Activated CD4-positive, alpha-beta T cell treated with anti-CD3 and anti-CD28 coated beads, Interleukin-2, amount 10 ng/mL, durations not matched to agents 7 days and 5 days (primary cell): ENCODE results near the gene ACOX1. TPM values are rescaled to one million over a fixed set of nuclear protein-coding genes. Genes with fewer than 3 reads are reported as not detected.
"Not testable (repeated sequence)": the region's sequence is repeated elsewhere in the genome, so short reads cannot be mapped to it uniquely, and the experiment has no call there.

Source experiments
- CTCF ChIA-PET: fragments of 350-600 bp; sonication (Branson Sonifier 250); formaldehyde crosslinking; loops from one replicate; lab custom pipeline; 2021; ENCODE audit warnings: antibody characterized with exemption; lab: Charles Lee
- POLR2A ChIA-PET: fragments of 350-600 bp; sonication (Branson Sonifier 250); formaldehyde crosslinking; loops from one replicate; lab custom pipeline; 2021; ENCODE audit warnings: antibody characterized with exemption; lab: Charles Lee
- DNase-seq: peaks from one replicate; pipeline ENCODE4 v3.0.0-alpha.2; 2020
- H3K27ac Mint-ChIP-seq: one replicate; pipeline ENCODE4 v1.8.0; 2021; ENCODE audit warnings: mild to moderate bottlenecking, moderate library complexity, mixed read lengths
- H3K27me3 Mint-ChIP-seq: one replicate; pipeline ENCODE4 v1.8.0; 2021; ENCODE audit warnings: mixed read lengths
- H3K36me3 Mint-ChIP-seq: one replicate; pipeline ENCODE4 v1.8.0; 2021; ENCODE audit warnings: low read depth, mixed read lengths
- H3K4me1 Mint-ChIP-seq: one replicate; pipeline ENCODE4 v1.8.0; 2021; ENCODE audit warnings: mixed read lengths
- H3K4me3 Mint-ChIP-seq: one replicate; pipeline ENCODE4 v1.8.0; 2021; ENCODE audit warnings: mild to moderate bottlenecking, moderate library complexity, mixed read lengths
- H3K9me3 Mint-ChIP-seq: one replicate; pipeline ENCODE4 v1.8.0; 2021; ENCODE audit warnings: mixed read lengths
- total RNA-seq, 2 experiments: library from RNA; stranded (reverse); gene quantifications; one replicate each; pipeline ENCODE4 v1.2.3, GENCODE V29; 2021

Gene ACOX1
- total RNA-seq, 2 experiments from 2014 or later: 27.8 to 34.7 TPM

DNA sequence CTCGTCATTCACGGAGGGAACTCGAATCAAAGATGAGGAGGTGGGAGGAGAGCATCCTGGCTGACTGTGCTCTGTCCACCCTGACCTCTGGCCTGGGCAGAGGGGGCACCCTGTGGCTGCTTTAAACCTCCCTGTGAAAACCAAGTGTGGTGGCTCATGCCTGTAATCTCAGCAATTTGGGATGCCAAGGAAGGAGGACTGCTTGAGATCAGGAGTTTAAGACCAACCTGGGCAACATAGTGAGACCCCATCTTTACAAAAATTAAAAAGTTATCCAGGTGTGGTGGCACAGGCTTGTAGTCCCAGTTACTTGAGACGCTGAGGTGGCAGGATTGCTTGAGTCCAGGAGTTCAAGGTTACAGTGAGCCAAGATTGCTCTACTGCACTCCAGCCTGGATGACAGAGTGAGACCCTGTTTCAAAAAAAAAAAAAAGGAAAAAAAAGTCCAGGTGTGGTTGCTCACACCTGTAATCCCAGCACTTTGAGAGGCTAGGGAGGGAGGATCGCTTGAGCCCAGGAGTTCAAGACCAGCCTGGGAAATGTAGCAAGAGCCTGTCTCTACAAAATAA is 15.9 kb upstream of the ACOX1 start:
- DNase-seq: no peak
- Mint-ChIP-seq H3K36me3 (peaks cover 5% of the 10 kb centered on the region), H3K4me3 (no peak overlapping the region), H3K27me3 (no peaks in the 10 kb centered on the region), H3K9me3 (no peaks in the 10 kb centered on the region), H3K4me1 (peaks cover 20% of the 10 kb centered on the region), H3K27ac (no peak overlapping the region)
- POLR2A ChIA-PET: no interaction called here
- CTCF ChIA-PET: interaction anchor here (0.7 to 6.2 kb wide), 4 partner anchors 19 to 360 kb away, joined by 3 to 31 read pairs (median 4); no protein-coding TSS in a partner anchor

DNA sequence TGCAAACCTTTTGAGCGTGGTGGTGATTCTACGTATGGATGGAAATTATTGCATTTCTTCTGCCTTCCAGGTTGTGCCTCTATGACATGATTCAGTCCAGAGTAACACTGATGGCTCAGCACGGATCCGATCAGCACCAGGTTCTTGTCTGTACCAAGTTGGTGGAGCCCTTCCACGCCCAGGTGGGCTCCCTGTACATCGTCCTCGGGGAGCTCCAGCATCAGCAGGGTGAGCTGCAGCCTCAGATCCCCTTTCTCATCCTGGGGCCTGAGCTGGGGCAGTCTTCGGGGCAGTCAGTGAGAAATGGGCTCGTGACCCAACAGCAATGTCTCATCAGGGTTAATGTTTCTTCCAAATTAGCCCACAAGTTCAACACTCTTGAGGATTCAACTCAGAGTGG is 12.4 kb upstream of the ACOX1 start:
- Mint-ChIP-seq H3K9me3 (no peaks in the 10 kb centered on the region), H3K4me1 (peaks cover 4% of the 10 kb centered on the region), H3K27ac (no peak overlapping the region), H3K36me3 (peaks cover 5% of the 10 kb centered on the region), H3K27me3 (no peaks in the 10 kb centered on the region), H3K4me3 (no peak overlapping the region)
- CTCF ChIA-PET: interaction anchor here (0.6 to 2.5 kb wide), 4 partner anchors 11 to 226 kb away, joined by 3 to 7 read pairs (median 4); no protein-coding TSS in a partner anchor
- POLR2A ChIA-PET: no interaction called here
- no peak for DNase-seq

DNA sequence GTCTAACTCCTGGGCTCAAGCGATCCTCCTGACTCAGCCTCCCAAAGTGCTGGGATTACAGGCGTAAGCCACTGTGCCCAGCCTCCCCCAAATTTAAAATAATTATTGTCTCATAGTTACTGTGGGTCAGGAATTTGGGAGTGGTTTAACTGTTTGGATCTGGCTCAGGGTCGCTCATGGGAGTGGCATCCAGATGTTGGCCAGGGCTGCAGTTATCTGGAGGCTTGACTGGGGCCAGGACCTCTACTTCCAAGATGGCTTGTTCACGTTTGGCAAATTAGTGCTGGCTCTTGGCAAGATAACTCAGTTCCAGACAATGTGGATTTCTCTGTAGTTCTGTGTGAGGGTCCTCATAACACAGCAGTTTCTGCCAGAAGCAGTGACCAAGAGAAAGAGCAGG is 8.1 kb upstream of the ACOX1 start:
- ChIA-PET CTCF (interaction anchor here (0.9 kb wide), 1 partner anchor 44 kb away, joined by 3 read pairs; no protein-coding TSS in a partner anchor), POLR2A (no interaction called here)
- no peak for DNase-seq
- Mint-ChIP-seq H3K27ac (peak overlapping the region; percentile 9), H3K27me3 (no peaks in the 10 kb centered on the region), H3K36me3 (peaks cover 2% of the 10 kb centered on the region), H3K9me3 (no peaks in the 10 kb centered on the region), H3K4me3 (no peak overlapping the region), H3K4me1 (peaks cover 3% of the 10 kb centered on the region)

DNA sequence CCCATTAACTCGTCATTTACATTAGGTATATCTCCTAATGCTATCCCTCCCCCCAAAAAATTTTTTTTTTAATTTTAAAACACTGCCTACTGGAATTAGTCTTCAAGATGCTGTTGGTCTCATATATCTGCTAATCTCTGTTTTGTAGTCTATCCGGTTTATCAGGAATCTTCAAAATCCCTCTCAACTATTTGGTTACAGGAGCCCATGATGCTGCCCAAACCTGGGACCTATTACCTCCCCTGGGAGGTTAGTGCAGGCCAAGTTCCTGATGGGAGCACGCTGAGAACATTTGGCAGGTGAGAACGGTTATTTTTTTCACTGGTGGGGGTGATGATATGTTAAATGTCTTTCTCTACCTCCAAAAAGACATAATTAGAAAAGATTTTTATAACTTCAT is 7.0 kb upstream of the ACOX1 start:
- Mint-ChIP-seq H3K27me3 (no peaks in the 10 kb centered on the region), H3K27ac (no peak overlapping the region), H3K9me3 (no peaks in the 10 kb centered on the region), H3K4me1 (peaks cover 7% of the 10 kb centered on the region), H3K36me3 (peaks cover 2% of the 10 kb centered on the region), H3K4me3 (no peak overlapping the region)
- DNase-seq: no peak
- CTCF ChIA-PET: no interaction called here
- POLR2A ChIA-PET: no interaction called here

DNA sequence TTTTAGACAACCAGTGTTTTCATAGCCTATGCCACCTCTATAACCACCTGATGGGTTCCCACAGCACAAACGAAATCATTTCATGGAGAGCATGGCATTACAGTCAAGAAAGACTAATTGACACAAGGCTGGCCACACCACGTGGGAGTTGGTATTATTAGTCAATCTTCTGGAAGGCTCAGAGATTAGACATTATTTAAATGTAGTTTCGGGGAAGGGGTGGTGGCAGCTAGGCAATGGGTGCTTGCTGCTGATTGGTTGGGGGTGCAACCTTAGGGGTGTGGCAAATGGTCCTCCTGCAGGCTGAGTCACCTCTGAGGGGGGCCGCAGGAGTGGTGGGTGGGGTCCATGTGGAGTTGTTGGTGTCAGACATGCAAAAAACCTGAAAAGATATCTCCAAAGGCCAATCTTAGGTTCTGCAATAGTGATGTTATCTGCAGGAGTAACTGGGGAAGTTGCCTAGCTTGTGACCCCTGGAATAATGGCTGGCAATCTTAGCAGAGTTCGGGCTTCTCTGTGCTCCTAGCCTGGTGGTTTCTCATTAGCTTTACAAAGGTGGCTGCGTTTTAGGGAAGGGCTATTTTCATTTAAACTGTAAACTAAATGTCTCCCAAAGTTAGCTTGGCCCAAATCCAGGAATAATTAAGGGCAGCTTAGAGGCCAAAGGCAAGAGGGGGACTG is 4.7 kb upstream of the ACOX1 start:
- H3K27ac Mint-ChIP-seq: no peak overlapping the region
- H3K36me3 Mint-ChIP-seq: no peaks in the 10 kb centered on the region
- H3K9me3 Mint-ChIP-seq: no peaks in the 10 kb centered on the region
- no peak overlapping the region for H3K4me3 Mint-ChIP-seq
- DNase-seq: no peak
- H3K4me1 Mint-ChIP-seq: peaks cover 15% of the 10 kb centered on the region
- POLR2A ChIA-PET: interaction anchor here (1.0 kb wide), 1 partner anchor 13 kb away, joined by 3 read pairs; no protein-coding TSS in a partner anchor
- H3K27me3 Mint-ChIP-seq: no peaks in the 10 kb centered on the region
- CTCF ChIA-PET: interaction anchor here (1.1 to 2.5 kb wide), 3 partner anchors 13 to 20 kb away, joined by 3 to 7 read pairs (median 5); no protein-coding TSS in a partner anchor

DNA sequence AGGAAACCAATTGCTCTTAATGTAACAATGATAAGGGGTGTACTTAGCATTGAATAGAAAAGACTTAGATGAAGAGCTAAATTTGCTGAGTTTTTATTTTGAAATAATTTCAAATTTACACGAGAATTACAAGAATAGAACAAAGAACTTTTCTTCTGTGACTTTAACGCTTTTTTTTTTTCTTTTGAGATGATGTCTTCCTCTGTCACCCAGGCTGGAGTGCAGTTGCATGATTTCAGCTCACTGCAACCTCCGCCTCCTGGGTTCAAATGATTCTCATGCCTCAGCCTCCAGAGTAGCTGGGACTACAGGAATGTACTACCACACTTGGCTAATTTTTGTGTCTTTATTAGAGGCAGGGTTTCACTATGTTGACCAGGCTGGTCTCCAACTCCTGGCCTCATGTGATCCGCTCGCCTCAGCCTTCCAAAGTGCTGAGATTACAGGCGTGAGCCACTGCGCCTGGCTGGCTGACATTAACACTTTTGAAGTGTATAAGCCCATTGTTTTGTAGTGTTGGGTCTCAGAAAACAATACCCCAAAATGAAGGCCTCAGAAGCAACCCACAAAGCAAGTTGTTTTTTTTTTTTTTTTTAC is 2.2 kb upstream of the ACOX1 start:
- H3K9me3 Mint-ChIP-seq: no peaks in the 10 kb centered on the region
- peak overlapping the region; percentile 91 for H3K4me3 Mint-ChIP-seq
- ChIA-PET POLR2A (no interaction called here), CTCF (interaction anchor here (0.5 to 1.6 kb wide), 8 partner anchors 19 to 1173 kb away, joined by 3 to 7 read pairs (median 4); partner anchors contain the start of genes CDK3 and TRIM65)
- H3K27ac Mint-ChIP-seq: peak overlapping the region; percentile 98
- H3K36me3 Mint-ChIP-seq: peaks cover 9% of the 10 kb centered on the region
- H3K4me1 Mint-ChIP-seq: peaks cover 32% of the 10 kb centered on the region
- no peak for DNase-seq
- no peaks in the 10 kb centered on the region for H3K27me3 Mint-ChIP-seq

DNA sequence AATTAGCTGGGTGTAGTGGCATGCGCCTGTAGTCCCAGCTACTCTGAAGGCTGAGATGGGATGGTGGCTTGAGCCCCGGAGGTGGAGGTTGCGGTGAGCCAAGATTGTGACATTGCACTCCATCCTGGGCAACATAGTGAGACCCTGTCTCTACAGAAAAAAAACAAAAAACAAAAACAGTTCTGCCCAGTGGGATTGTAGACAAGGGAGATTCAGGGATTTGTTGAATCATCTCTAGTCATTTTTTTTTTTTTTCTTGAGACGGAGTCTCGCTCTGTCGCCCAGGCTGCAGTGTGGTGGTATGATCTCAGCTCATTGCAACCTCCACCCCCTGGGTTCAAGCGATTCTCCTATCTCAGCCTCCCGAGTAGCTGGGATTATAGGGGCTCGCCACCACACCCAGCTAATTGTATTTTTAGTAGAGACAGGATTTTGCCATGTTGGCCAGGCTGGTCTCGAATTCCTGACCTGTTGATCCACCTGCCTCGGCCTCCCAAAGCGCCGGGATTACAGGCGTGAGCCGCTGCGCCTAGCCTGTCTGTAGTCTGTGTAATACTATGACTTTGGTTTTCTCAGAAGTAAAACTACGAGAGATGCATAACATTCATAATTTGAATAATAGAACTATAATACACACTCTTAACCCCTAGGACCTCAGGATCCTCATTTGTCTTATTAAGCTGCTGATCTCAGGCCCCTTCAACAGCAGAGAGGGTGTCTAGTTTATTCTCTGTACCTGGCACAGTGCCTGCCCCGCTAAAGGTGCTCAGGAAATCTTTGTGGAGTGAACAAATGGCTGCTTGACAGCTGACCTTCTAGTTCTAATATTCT is 1.4 kb upstream of the ACOX1 start:
- CTCF ChIA-PET: interaction anchor here (0.5 to 1.6 kb wide), 9 partner anchors 18 to 1174 kb away, joined by 3 to 7 read pairs (median 4); partner anchors contain the start of genes CDK3 and TRIM65
- POLR2A ChIA-PET: interaction anchor here (0.9 kb wide), 1 partner anchor 83 kb away, joined by 6 read pairs; no protein-coding TSS in a partner anchor
- Mint-ChIP-seq H3K4me1 (peaks cover 37% of the 10 kb centered on the region), H3K4me3 (peak overlapping the region; percentile 91), H3K27me3 (no peaks in the 10 kb centered on the region), H3K27ac (peak overlapping the region; percentile 98), H3K36me3 (peaks cover 10% of the 10 kb centered on the region), H3K9me3 (no peaks in the 10 kb centered on the region)
- DNase-seq: no peak

DNA sequence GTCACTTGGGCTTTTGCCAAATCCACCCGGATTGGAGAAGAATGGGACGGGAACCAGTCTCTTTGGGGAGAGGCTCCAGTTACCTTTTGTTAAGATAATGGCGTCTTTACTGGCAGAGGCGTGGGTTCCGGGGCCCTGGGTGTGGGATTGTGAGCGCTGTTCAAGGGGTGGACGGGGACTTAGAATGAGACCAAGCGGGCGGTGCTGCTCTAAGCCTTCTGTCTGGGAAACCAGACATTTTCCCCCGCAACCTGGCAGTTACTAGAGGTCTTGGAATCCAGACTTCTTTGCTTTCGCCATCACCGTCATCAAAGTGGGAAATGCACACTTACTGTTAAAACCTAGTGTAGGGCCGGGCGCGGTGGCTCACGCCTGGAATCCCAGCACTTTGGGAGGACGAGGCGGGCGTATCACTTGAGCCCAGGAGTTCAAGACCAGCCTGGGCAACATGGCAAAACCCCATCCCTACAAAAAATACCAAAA is 780 bp upstream of the ACOX1 start:
- no peak for DNase-seq
- no peaks in the 10 kb centered on the region for H3K9me3 Mint-ChIP-seq
- H3K27me3 Mint-ChIP-seq: no peaks in the 10 kb centered on the region
- peaks cover 10% of the 10 kb centered on the region for H3K36me3 Mint-ChIP-seq
- ChIA-PET CTCF (interaction anchor here (0.8 to 1.6 kb wide), 5 partner anchors 17 to 118 kb away, joined by 4 to 7 read pairs (median 4); partner anchors contain the start of gene TRIM65), POLR2A (interaction anchor here (0.9 kb wide), 1 partner anchor 83 kb away, joined by 6 read pairs; no protein-coding TSS in a partner anchor)
- peaks cover 37% of the 10 kb centered on the region for H3K4me1 Mint-ChIP-seq
- H3K27ac Mint-ChIP-seq: peak overlapping the region; percentile 98
- peak overlapping the region; percentile 91 for H3K4me3 Mint-ChIP-seq

DNA sequence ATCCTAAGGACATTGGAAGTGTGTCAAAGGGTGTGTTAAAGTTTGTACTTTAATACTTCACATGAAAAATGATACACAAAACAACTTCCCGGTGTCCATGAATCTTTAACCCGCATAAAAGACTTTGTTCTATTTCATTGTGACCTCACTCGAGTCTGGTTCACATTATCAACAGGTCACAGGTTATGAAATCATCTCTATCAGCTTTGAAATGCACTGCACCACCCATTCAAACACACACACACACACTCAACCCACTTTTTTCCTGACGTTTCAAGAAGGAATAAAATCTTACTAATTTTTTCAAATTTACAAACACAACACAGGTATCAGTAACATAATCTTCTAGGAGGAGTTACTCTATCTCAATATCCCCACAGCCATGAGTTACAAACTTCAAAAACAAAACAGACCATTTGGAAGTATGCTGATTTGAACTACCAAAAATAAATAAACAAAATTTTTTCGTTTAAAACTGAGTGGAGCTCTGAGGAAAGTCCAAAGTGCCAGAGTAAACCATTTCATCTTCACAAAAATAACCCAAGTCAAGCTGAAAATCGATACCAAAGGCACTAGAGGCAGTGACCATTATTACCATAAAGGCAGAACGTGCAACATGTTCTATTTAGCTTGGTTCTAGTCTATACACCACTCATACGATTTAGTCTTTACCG is 2.7 kb downstream of the ACOX1 start:
- peaks cover 44% of the 10 kb centered on the region for H3K4me1 Mint-ChIP-seq
- POLR2A ChIA-PET: no interaction called here
- peak overlapping the region; percentile 47 for H3K27ac Mint-ChIP-seq
- H3K4me3 Mint-ChIP-seq: no peak overlapping the region
- no peak for DNase-seq
- peaks cover 26% of the 10 kb centered on the region for H3K36me3 Mint-ChIP-seq
- CTCF ChIA-PET: interaction anchor here (0.5 kb wide), 1 partner anchor 70 kb away, joined by 3 read pairs; no protein-coding TSS in a partner anchor
- no peaks in the 10 kb centered on the region for H3K9me3 Mint-ChIP-seq
- no peaks in the 10 kb centered on the region for H3K27me3 Mint-ChIP-seq

DNA sequence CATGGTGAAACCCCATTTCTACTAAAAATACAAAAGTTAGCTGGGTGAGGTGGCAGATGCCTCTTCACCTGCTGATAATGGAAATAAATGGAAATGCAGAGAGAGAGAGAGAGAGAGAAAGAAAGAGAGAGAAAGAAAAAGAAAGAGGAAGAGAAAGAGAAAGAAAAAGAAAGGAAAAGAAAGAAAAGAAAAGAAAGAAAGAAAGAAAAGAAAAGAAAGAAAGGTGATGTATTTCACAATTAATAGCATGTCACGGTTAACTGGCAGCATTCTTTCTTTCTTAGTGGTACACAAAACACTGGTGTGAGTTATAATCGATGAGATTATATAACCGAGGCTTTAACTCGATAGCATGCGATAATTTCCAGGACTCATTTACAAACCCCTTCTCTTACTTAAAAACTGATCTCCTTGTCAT is 3.2 kb downstream of the ACOX1 start:
- H3K4me1 Mint-ChIP-seq: peaks cover 39% of the 10 kb centered on the region
- ChIA-PET POLR2A (no interaction called here), CTCF (no interaction called here)
- peaks cover 27% of the 10 kb centered on the region for H3K36me3 Mint-ChIP-seq
- no peak for DNase-seq
- no peaks in the 10 kb centered on the region for H3K27me3 Mint-ChIP-seq
- H3K9me3 Mint-ChIP-seq: no peaks in the 10 kb centered on the region
- H3K27ac Mint-ChIP-seq: peak overlapping the region; percentile 31
- no peak overlapping the region for H3K4me3 Mint-ChIP-seq

DNA sequence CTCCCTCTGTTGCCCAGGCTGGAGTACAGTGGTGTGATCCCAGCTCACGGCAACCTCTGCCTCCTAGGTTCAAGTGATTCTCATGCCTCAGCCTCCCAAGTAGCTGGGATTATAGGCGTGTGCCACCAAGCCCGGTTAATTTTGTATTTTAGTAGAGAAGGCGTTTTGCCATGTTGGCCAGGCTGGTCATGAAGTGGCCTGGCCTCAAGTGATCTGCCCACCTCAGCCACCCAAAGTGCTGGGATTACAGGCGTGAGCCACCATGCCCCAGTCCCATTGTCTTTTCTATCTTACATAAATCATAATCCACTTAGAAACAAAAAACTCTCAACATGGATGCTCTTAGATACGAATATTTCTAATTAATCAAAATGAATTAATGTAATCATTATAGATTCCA is 3.8 kb downstream of the ACOX1 start:
- CTCF ChIA-PET: interaction anchor here (0.6 to 0.7 kb wide), 2 partner anchors 25 to 48 kb away, joined by 3 to 6 read pairs; partner anchors contain the start of gene CDK3
- H3K27me3 Mint-ChIP-seq, H3K4me3 Mint-ChIP-seq, POLR2A ChIA-PET, H3K27ac Mint-ChIP-seq, H3K9me3 Mint-ChIP-seq, DNase-seq: not testable (repeated sequence)
- Mint-ChIP-seq H3K4me1 (peaks cover 36% of the 10 kb centered on the region), H3K36me3 (peaks cover 29% of the 10 kb centered on the region)
